ENCODE results near the gene DCDC2.

- TF ChIP-seq EZH2 (IDR thresholded peaks at IDR 0.05; ENCODE audit: borderline replicate concordance, insufficient read depth, low read depth, low read length, poor library complexity, severe bottlenecking) (no peak), CTCF (IDR thresholded peaks at IDR 0.05) (no peak)
These were observed 43.6 kb upstream of the DCDC2 start for GRCh38 chr6:24401458-24401857.
